OCI-LY7 (cell line): Measurements from ENCODE around the gene USP21. TPM values are rescaled to one million over a fixed set of nuclear protein-coding genes. Genes with fewer than 3 reads are reported as not detected.

Source experiments
- BruUV-seq: library from RNA; stranded (reverse); fragments of 400-500 nt; replicated peaks from 2 replicates; lab custom pipeline; 2021; lab: Mats Ljungman, UMichigan
- CTCF ChIA-PET: fragments of 300-600 bp; sonication (Branson Sonifier 250); formaldehyde crosslinking; loops from one replicate; lab custom pipeline; 2022; ENCODE audit warnings: antibody characterized with exemption; ENCODE audit not compliant: unreplicated experiment; lab: Charles Lee
- POLR2A ChIA-PET: fragments of 300-600 bp; sonication (Branson Sonifier 250); formaldehyde crosslinking; loops from one replicate; lab custom pipeline; 2022; ENCODE audit warnings: antibody characterized with exemption; lab: Charles Lee
- DNase-seq: peaks from one replicate; pipeline ENCODE4 v3.0.0-alpha.2; 2015; ENCODE audit warnings: low spot score
- H2AFZ ChIP-seq: fragments of 200-600 bp; sonication (generic), shearing (Covaris generic); 2 replicates; pipeline ENCODE4 v1.6.1; 2014; ENCODE audit warnings: mild to moderate bottlenecking, antibody characterized with exemption, low read length, moderate library complexity
- H3K27ac ChIP-seq: fragments of 200-600 bp; sonication (generic); 2 replicates; pipeline ENCODE4 v1.5.1; 2014; ENCODE audit warnings: mixed run types, low read depth, mild to moderate bottlenecking, moderate library complexity, low read length, inconsistent platforms; ENCODE audit not compliant: poor library complexity, severe bottlenecking
- H3K36me3 ChIP-seq: fragments of 200-600 bp; sonication (generic); 2 replicates; pipeline ENCODE4 v1.6.1; 2014; ENCODE audit warnings: mild to moderate bottlenecking, antibody characterized with exemption, low read length, moderate library complexity, mixed read lengths; ENCODE audit not compliant: insufficient read depth
- H3K4me1 ChIP-seq: fragments of 200-600 bp; sonication (generic); 2 replicates; pipeline ENCODE4 v1.5.1; 2014; ENCODE audit warnings: mild to moderate bottlenecking, low read length; ENCODE audit not compliant: insufficient read depth, poor library complexity, severe bottlenecking
- H3K4me2 ChIP-seq: fragments of 200-600 bp; sonication (generic); 2 replicates; pipeline ENCODE4 v1.6.1; 2014; ENCODE audit warnings: mild to moderate bottlenecking, low read length
- H3K4me3 ChIP-seq: fragments of 200-600 bp; sonication (generic); 2 replicates; pipeline ENCODE4 v1.5.1; 2014; ENCODE audit warnings: mild to moderate bottlenecking, low read depth, low read length; ENCODE audit not compliant: poor library complexity, severe bottlenecking
- H3K79me2 ChIP-seq: fragments of 200-600 bp; sonication (generic); 2 replicates; pipeline ENCODE4 v1.6.1; 2016; ENCODE audit warnings: low read depth, mild to moderate bottlenecking, low read length, moderate library complexity, mixed read lengths; ENCODE audit not compliant: insufficient read depth
- H3K9me2 ChIP-seq: fragments of 200-600 bp; sonication (generic); 2 replicates; pipeline ENCODE4 v1.6.1; 2016; ENCODE audit warnings: mild to moderate bottlenecking, low read length, mixed read lengths; ENCODE audit not compliant: insufficient read depth
- H3K9me3 ChIP-seq: fragments of 200-600 bp; sonication (generic); 2 replicates; pipeline ENCODE4 v1.6.1; 2014; ENCODE audit warnings: mild to moderate bottlenecking, mixed run types, low read length, mixed read lengths
- H4K20me1 ChIP-seq: fragments of 200-600 bp; sonication (generic); 2 replicates; pipeline ENCODE4 v1.6.1; 2014; ENCODE audit warnings: mild to moderate bottlenecking, antibody characterized with exemption, low read length, moderate library complexity, mixed read lengths; ENCODE audit not compliant: insufficient read depth
- EZH2phosphoT487 ChIP-seq: fragments of 200-600 bp; sonication (generic); IDR thresholded peaks from 2 replicates; pipeline ENCODE4 v1.6.1; 2018; ENCODE audit warnings: low read depth, borderline replicate concordance, mild to moderate bottlenecking, mixed run types, antibody characterized with exemption, low read length, moderate library complexity, mixed read lengths
- intact Hi-C: fragments of 100-400 bp; cut with micrococcal nuclease; formaldehyde crosslinking; loops from one replicate; pipeline ENCODE4 v1.10.0; 2022; ENCODE audit not compliant: unreplicated experiment
- total RNA-seq, 2 experiments: library from RNA; depleted of rRNA in 1 of 2; stranded (reverse); fragments of >200 nt in 1 of 2; shearing (Covaris generic) in 1 of 2; gene quantifications; 2 replicates each; pipeline ENCODE4 v1.2.3, GENCODE V29; 2014 to 2022
- TF ChIP-seq, protein P1 (sequence below): fragments of 200-600 bp; sonication (generic); conservative IDR thresholded peaks from 2 replicates; pipeline ENCODE4 v1.5.1; 2014; ENCODE audit warnings: mild to moderate bottlenecking, antibody characterized with exemption, low read length, moderate library complexity, mixed read lengths

The USP21 gene
- total RNA-seq, 2 experiments from 2014 or later = 18.4 to 29.5 TPM

DNA sequence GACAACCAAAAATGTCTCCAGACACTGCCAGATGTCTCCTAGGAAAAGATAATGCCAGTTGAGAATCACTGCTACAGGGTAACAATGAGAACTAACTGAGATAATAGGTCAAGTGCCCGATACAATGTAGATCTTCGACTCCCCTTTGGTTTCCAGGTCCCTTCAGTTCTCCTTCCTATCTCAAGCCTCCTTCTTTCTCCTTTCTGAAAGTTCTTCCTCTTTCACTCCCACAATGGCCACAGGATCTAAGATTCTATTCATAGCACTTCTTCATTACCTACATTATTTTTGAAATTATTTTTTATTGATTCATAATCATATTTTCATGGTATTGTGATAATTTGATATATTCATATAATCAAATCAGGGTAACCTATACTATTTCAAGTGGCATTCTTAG is 47.8 kb upstream of the USP21 start:
- intact Hi-C loops = no loop called here
- CTCF ChIA-PET = no interaction called here
- DNase-seq = no peak
- H3K9me2 ChIP-seq = no peaks in the 10 kb centered on the region
- no peak for TF ChIP-seq EZH2phosphoT487
- TF ChIP-seq, protein P1, sequence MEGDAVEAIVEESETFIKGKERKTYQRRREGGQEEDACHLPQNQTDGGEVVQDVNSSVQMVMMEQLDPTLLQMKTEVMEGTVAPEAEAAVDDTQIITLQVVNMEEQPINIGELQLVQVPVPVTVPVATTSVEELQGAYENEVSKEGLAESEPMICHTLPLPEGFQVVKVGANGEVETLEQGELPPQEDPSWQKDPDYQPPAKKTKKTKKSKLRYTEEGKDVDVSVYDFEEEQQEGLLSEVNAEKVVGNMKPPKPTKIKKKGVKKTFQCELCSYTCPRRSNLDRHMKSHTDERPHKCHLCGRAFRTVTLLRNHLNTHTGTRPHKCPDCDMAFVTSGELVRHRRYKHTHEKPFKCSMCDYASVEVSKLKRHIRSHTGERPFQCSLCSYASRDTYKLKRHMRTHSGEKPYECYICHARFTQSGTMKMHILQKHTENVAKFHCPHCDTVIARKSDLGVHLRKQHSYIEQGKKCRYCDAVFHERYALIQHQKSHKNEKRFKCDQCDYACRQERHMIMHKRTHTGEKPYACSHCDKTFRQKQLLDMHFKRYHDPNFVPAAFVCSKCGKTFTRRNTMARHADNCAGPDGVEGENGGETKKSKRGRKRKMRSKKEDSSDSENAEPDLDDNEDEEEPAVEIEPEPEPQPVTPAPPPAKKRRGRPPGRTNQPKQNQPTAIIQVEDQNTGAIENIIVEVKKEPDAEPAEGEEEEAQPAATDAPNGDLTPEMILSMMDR = no peak
- peaks cover 9% of the 10 kb centered on the region; the same call in 1 of the 2 replicates for H4K20me1 ChIP-seq
- no TSS peak for BruUV-seq
- POLR2A ChIA-PET = no interaction called here
- H3K4me1 ChIP-seq = peaks cover 30% of the 10 kb centered on the region
- no peak overlapping the region for H2AFZ ChIP-seq
- H3K79me2 ChIP-seq = peaks cover 83% of the 10 kb centered on the region
- no peak overlapping the region for H3K4me2 ChIP-seq
- H3K36me3 ChIP-seq = peaks cover 70% of the 10 kb centered on the region
- H3K9me3 ChIP-seq = no peaks in the 10 kb centered on the region
- no peak overlapping the region for H3K27ac ChIP-seq
- no peak overlapping the region for H3K4me3 ChIP-seq

DNA sequence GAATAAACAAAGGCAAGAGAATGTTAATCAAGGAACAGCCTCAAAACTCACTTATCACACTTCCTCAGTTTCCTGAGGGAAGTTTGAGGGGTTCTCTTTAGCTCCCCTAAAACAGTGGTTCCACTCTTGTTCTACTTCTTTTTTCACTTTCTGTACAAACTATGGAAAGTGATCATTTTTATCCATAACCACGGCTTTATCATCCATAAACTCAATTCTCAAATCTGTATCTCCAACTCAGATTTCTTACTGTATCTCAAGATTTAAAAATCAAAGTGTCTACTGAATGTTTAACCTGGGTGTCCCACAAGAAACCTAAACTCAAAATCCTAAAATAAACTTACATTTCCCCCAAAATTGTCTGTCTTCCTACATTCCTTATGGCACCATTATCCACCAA is 45.4 kb upstream of the USP21 start:
- Histone ChIP-seq H4K20me1 (peaks cover 9% of the 10 kb centered on the region; the same call in 1 of the 2 replicates), H3K27ac (no peak overlapping the region), H3K4me2 (no peak overlapping the region), H3K36me3 (peaks cover 50% of the 10 kb centered on the region), H3K9me2 (no peaks in the 10 kb centered on the region), H2AFZ (no peak overlapping the region), H3K79me2 (peaks cover 92% of the 10 kb centered on the region), H3K4me3 (no peak overlapping the region), H3K4me1 (peaks cover 42% of the 10 kb centered on the region), H3K9me3 (no peaks in the 10 kb centered on the region)
- BruUV-seq = TSS peak; percentile 21
- TF ChIP-seq EZH2phosphoT487 = no peak
- TF ChIP-seq, protein P1 = no peak
- intact Hi-C loops = no loop called here
- POLR2A ChIA-PET = interaction anchor here (1.2 kb wide), 1 partner anchor 9 kb away, joined by 3 read pairs; no protein-coding TSS in a partner anchor
- CTCF ChIA-PET = no interaction called here
- DNase-seq = no peak

DNA sequence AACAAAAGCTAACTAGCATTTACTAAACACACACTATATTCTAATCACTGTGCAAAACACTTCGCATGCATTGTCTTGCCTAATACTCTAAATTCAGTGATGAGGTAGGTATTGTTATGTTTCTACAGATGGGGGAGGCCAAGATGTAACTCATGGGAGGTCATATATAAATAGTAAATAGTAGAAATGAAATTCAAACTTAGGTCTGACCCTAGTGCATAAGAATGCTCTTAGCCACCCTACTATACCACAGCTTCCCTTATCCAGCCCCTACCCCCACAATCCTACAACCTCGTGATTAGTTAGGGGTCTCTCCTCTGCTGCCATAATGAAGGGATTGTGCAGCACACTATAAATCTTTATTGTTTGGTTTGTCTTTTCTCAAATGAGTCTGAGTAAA is 44.7 kb upstream of the USP21 start:
- H3K4me1 ChIP-seq = peaks cover 48% of the 10 kb centered on the region
- no peak overlapping the region for H3K27ac ChIP-seq
- peaks cover 86% of the 10 kb centered on the region for H3K79me2 ChIP-seq
- no peak overlapping the region for H3K4me2 ChIP-seq
- H3K9me2 ChIP-seq = no peaks in the 10 kb centered on the region
- no TSS peak for BruUV-seq
- ChIA-PET CTCF (no interaction called here), POLR2A (interaction anchor here (1.2 kb wide), 1 partner anchor 10 kb away, joined by 3 read pairs; no protein-coding TSS in a partner anchor)
- TF ChIP-seq, protein P1 = no peak
- no peak for TF ChIP-seq EZH2phosphoT487
- no peak overlapping the region for H2AFZ ChIP-seq
- no peak for DNase-seq
- peaks cover 9% of the 10 kb centered on the region; the same call in 1 of the 2 replicates for H4K20me1 ChIP-seq
- peaks cover 43% of the 10 kb centered on the region for H3K36me3 ChIP-seq
- no peak overlapping the region for H3K4me3 ChIP-seq
- intact Hi-C loops = no loop called here
- no peaks in the 10 kb centered on the region for H3K9me3 ChIP-seq
